ENCODE data around the gene FGF11. TPM values are rescaled to one million over a fixed set of nuclear protein-coding genes. Genes with fewer than 3 reads are reported as not detected.

Gene FGF11
- total and polyA plus RNA-seq, 7 experiments from 2014 or later: 0.09 to 39.7 (median 3.3) TPM; not detected in 1

DNA sequence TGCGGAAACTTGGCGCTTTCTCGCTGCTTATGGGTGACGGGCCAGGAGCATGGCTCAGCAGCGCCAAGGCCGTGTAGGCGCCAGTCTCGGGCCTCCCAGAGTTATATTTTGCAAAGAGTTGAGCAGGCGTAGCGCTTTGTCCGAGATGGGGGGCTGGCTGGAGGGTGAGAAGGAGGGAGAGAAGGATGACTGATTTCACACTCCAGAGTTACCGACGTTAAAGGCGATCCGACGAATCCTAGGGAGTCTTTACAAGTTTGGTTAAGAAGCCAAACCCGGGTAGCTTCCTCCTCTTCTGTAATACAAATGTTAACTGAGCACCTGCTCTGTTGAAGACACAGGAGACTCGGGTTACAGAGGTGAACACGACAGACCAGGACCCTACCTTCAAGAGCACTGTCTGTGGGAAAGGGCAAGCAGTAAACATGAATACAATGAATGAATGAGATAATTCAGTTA, 45.6 kb downstream of the FGF11 start:
- POLR2A ChIA-PET: interaction anchor here (0.7 to 6.3 kb wide), 37 partner anchors 9 to 672 kb away, joined by 3 to 107 read pairs (median 7); partner anchors contain the start of genes CHRNB1, FGF11, MPDU1 and SENP3
- H3K4me1 Mint-ChIP-seq: peaks cover 66 to 85% (median 75%) of the 10 kb centered on the region in 7 donors

DNA sequence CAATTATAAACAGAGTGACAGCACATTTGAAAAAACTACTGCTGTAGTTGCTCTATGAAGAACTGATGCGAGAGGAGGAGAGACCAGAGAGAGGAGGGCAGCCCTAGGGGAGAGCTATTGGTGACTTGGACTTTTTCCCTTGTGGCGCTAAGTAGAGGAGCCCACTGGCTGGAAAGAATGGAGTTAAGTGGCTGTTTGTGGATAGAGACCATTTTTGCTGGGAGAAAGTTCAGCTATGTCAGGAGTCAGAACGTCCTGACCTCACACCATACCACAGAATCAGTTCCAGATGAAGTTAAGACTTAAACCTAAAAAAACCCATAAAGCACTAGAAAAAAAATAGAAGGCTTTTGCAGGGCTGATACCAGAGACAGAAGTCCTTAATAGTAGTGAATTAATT, 46.9 kb downstream of the FGF11 start:
- peaks cover 0 to 25% (median 8%) of the 10 kb centered on the region in 5 donors for H3K36me3 Mint-ChIP-seq
- ChIA-PET CTCF (interaction anchor here (0.6 to 5.3 kb wide), 5 partner anchors 10 to 131 kb away, joined by 3 to 34 read pairs (median 4); partner anchors contain the start of gene TMEM102), POLR2A (interaction anchor here (0.5 to 6.3 kb wide), 24 partner anchors 8 to 613 kb away, joined by 3 to 107 read pairs (median 6); partner anchors contain the start of genes CHRNB1, FGF11, MPDU1 and SENP3)
- Histone ChIP-seq H3K27ac (ENCODE audit: low read depth, low read length) (peak overlapping the region; percentile 53), H3K9me3 (ENCODE audit: control insufficient read depth in 2 of 3, low read length in 3 of 3) (no peaks in the 10 kb centered on the region), H3K36me3 (ENCODE audit: control insufficient read depth in 2 of 3, insufficient read depth in 3 of 3, low read length in 3 of 3) (peaks cover 0 to 6% (median 4%) of the 10 kb centered on the region in 3 experiments), H3K4me3 (ENCODE audit: low read length) (peak overlapping the region; percentile 54), H3K27me3 (ENCODE audit: control insufficient read depth in 2 of 2, insufficient read depth in 2 of 2, low read length in 2 of 2) (no peaks in the 10 kb centered on the region), H3K4me1 (ENCODE audit: control insufficient read depth in 2 of 2, insufficient read depth in 2 of 2, low read length in 2 of 2) (peaks cover 38 to 60% of the 10 kb centered on the region in 2 donors)
- no peaks in the 10 kb centered on the region for H3K27me3 Mint-ChIP-seq
- peaks cover 0 to 11% (median 0%) of the 10 kb centered on the region in 11 donors for H3K9me3 Mint-ChIP-seq
- H3K4me1 Mint-ChIP-seq: peaks cover 67 to 82% (median 76%) of the 10 kb centered on the region in 7 donors
- ATAC-seq: no peak
- DNase-seq: no peak
- intact Hi-C loops (cut with micrococcal nuclease): loop anchor here in 1 of 2 donors (10.0 kb wide), 1 partner anchor 131 kb away; the partner anchor contains the start of genes KCTD11 and TMEM95
- peak overlapping the region; percentile 75 to 100 (median 83) for H3K4me3 Mint-ChIP-seq
- H3K27ac Mint-ChIP-seq: peak overlapping the region in 8 of 9 donors; percentile 36 to 76 (median 64)

More for the DNA sequence above, 45.6 kb downstream of the FGF11 start:
- H3K36me3 ChIP-seq (ENCODE audit: control insufficient read depth in 2 of 3, insufficient read depth in 3 of 3, low read length in 3 of 3): peaks cover 0 to 6% (median 0%) of the 10 kb centered on the region in 3 experiments
- H3K27ac ChIP-seq (ENCODE audit: low read depth, low read length): peak overlapping the region; percentile 97
- CTCF ChIA-PET: interaction anchor here (0.7 to 5.3 kb wide), 5 partner anchors 9 to 81 kb away, joined by 3 to 34 read pairs (median 4); partner anchors contain the start of genes SENP3, TMEM102 and TMEM256
- peaks cover 0 to 20% (median 8%) of the 10 kb centered on the region in 5 donors for H3K36me3 Mint-ChIP-seq
- peak overlapping the region; percentile 95 to 100 (median 100) for H3K27ac Mint-ChIP-seq
- H3K4me3 Mint-ChIP-seq: peak overlapping the region; percentile 86 to 100 (median 98)
- peak overlapping the region; percentile 100 for H3K4me3 ChIP-seq (ENCODE audit: low read length)
- H3K27me3 ChIP-seq (ENCODE audit: control insufficient read depth in 2 of 2, insufficient read depth in 2 of 2, low read length in 2 of 2): no peaks in the 10 kb centered on the region
- intact Hi-C loops (cut with micrococcal nuclease): loop anchor here (1.0 to 10.0 kb wide), 29 partner anchors 9 to 672 kb away; partner anchors contain the start of genes EIF5A (in 2 of the 2), ELP5 (in 2 of the 2), KCTD11 (in 2 of the 2) and SENP3 (in 2 of the 2)
- ATAC-seq (no peak), DNase-seq (no peak)
- no peaks in the 10 kb centered on the region for H3K9me3 ChIP-seq (ENCODE audit: control insufficient read depth in 2 of 3, low read length in 3 of 3)
- no peaks in the 10 kb centered on the region for H3K27me3 Mint-ChIP-seq
- H3K9me3 Mint-ChIP-seq: peaks cover 0 to 11% (median 0%) of the 10 kb centered on the region in 11 donors
- peaks cover 36 to 58% of the 10 kb centered on the region in 2 donors for H3K4me1 ChIP-seq (ENCODE audit: control insufficient read depth in 2 of 2, insufficient read depth in 2 of 2, low read length in 2 of 2)

DNA sequence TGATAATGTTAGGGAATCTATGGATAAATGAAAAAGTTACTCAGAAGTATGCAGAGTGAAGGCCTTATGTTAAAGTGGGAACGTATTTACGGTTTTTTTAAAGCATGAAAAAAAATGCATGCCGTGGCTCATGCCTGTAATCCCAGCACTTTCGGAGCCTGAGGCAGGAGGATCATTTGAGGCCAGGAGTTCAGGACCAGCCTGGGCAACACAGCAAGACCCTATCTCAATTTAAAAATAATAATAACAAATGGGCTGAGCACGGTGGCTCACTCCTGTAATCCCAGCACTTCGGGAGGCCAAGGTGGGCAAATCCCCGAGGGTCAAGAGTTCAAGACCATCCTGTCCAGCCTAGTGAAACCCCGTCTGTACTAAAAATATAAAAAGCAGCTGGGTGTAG, 50.8 kb downstream of the FGF11 start:
- POLR2A ChIA-PET: interaction anchor here (1.0 to 1.7 kb wide), 4 partner anchors 10 to 71 kb away, joined by 3 to 5 read pairs (median 3); partner anchors contain the start of gene ZBTB4

DNA sequence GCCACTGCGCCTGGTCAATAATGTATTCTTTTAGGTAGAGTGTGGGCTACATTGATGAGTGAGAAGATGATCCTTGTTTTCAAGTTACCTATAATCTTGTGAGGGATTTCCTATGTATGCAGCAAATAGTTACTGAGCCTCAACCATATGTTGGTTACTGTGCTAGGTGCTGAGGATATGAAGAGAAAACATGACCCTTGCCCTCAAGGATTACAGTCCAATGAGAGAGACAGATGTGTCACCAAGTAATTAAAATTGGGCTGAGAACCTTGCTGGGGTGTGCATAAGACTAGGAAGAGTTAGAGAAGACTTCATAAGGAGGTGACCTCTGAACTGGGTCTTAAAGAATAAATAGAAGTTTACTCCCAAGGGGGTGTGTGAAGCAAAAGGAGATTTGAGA, 52.3 kb downstream of the FGF11 start:
- CTCF ChIA-PET: no interaction called here
- peaks cover 5 to 20% (median 13%) of the 10 kb centered on the region in 3 experiments for H3K36me3 ChIP-seq (ENCODE audit: control insufficient read depth in 2 of 3, insufficient read depth in 3 of 3, low read length in 3 of 3)
- H3K9me3 ChIP-seq (ENCODE audit: control insufficient read depth in 2 of 3, low read length in 3 of 3): no peaks in the 10 kb centered on the region
- H3K27ac Mint-ChIP-seq: peak overlapping the region in 7 of 9 donors; percentile 1 to 59 (median 19)
- peak overlapping the region in 2 of 10 donors; percentile 16 to 19 for H3K4me3 Mint-ChIP-seq
- peaks cover 0 to under 1% (median 0%) of the 10 kb centered on the region in 11 donors for H3K9me3 Mint-ChIP-seq
- H3K27me3 Mint-ChIP-seq: no peaks in the 10 kb centered on the region
- no peaks in the 10 kb centered on the region for H3K27me3 ChIP-seq (ENCODE audit: control insufficient read depth in 2 of 2, insufficient read depth in 2 of 2, low read length in 2 of 2)
- POLR2A ChIA-PET: interaction anchor here (1.0 to 1.7 kb wide), 2 partner anchors 12 to 31 kb away, joined by 5 read pairs; partner anchors contain the start of gene ZBTB4
- intact Hi-C loops (cut with micrococcal nuclease): no loop called here
- H3K4me3 ChIP-seq (ENCODE audit: low read length): no peak overlapping the region
- H3K36me3 Mint-ChIP-seq: peaks cover 3 to 35% (median 19%) of the 10 kb centered on the region in 5 donors
- H3K4me1 ChIP-seq (ENCODE audit: control insufficient read depth in 2 of 2, insufficient read depth in 2 of 2, low read length in 2 of 2): peaks cover 20 to 45% of the 10 kb centered on the region in 2 donors
- H3K4me1 Mint-ChIP-seq: peaks cover 50 to 79% (median 65%) of the 10 kb centered on the region in 7 donors
- no peak for DNase-seq
- no peak overlapping the region for H3K27ac ChIP-seq (ENCODE audit: low read depth, low read length)
- ATAC-seq: no peak

More for the DNA sequence above, 50.8 kb downstream of the FGF11 start:
- peak overlapping the region in 4 of 10 donors; percentile 39 to 64 (median 52) for H3K4me3 Mint-ChIP-seq
- Histone ChIP-seq H3K27ac (ENCODE audit: low read depth, low read length) (no peak overlapping the region), H3K36me3 (ENCODE audit: control insufficient read depth in 2 of 3, insufficient read depth in 3 of 3, low read length in 3 of 3) (peaks cover 0 to 6% (median 4%) of the 10 kb centered on the region in 3 experiments), H3K27me3 (ENCODE audit: control insufficient read depth in 2 of 2, insufficient read depth in 2 of 2, low read length in 2 of 2) (no peaks in the 10 kb centered on the region), H3K9me3 (ENCODE audit: control insufficient read depth in 2 of 3, low read length in 3 of 3) (no peaks in the 10 kb centered on the region), H3K4me3 (ENCODE audit: low read length) (no peak overlapping the region), H3K4me1 (ENCODE audit: control insufficient read depth in 2 of 2, insufficient read depth in 2 of 2, low read length in 2 of 2) (peaks cover 31 to 56% of the 10 kb centered on the region in 2 donors)
- no peaks in the 10 kb centered on the region for H3K27me3 Mint-ChIP-seq
- peak overlapping the region in 4 of 9 donors; percentile 2 to 69 (median 21) for H3K27ac Mint-ChIP-seq
- peaks cover 0 to 28% (median 19%) of the 10 kb centered on the region in 5 donors for H3K36me3 Mint-ChIP-seq
- DNase-seq (no peak), ATAC-seq (no peak)
- CTCF ChIA-PET: no interaction called here
- intact Hi-C loops (cut with micrococcal nuclease): no loop called here
- peaks cover 0 to 4% (median 0%) of the 10 kb centered on the region in 11 donors for H3K9me3 Mint-ChIP-seq
- H3K4me1 Mint-ChIP-seq: peaks cover 58 to 87% (median 73%) of the 10 kb centered on the region in 7 donors

DNA sequence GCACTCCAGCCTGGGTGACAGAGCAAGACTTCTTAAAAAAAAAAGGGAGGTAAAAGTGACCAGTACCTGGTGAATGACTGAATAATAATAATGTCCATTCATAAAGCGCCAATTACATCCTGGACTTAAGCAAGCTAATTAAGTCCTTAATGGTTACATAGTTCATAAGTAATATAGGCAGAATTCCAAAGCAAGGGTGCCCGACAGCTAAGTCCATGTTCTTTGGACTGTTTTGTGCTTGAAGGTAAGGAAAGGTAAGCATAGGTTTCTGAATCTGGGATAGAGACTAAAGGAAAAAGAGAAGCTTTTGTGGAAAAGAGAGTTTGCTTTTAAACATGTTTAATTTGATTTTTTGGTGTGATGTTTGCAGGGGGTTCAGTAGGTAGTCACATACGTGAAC, 54.6 kb downstream of the FGF11 start:
- Mint-ChIP-seq H3K4me1 (peaks cover 35 to 59% (median 46%) of the 10 kb centered on the region in 7 donors), H3K36me3 (peaks cover 8 to 43% (median 16%) of the 10 kb centered on the region in 5 donors), H3K9me3 (no peaks in the 10 kb centered on the region), H3K4me3 (peak overlapping the region in 1 of 10 donors; percentile 3), H3K27me3 (no peaks in the 10 kb centered on the region), H3K27ac (peak overlapping the region in 4 of 9 donors; percentile 39 to 47 (median 42))
- CTCF ChIA-PET: interaction anchor here (0.6 to 0.7 kb wide), 2 partner anchors 55 to 342 kb away, joined by 3 read pairs; no protein-coding TSS in a partner anchor
- H3K27ac ChIP-seq (ENCODE audit: low read depth, low read length): no peak overlapping the region
- no peak overlapping the region for H3K4me3 ChIP-seq (ENCODE audit: low read length)
- no peaks in the 10 kb centered on the region for H3K27me3 ChIP-seq (ENCODE audit: control insufficient read depth in 2 of 2, insufficient read depth in 2 of 2, low read length in 2 of 2)
- DNase-seq (no peak), ATAC-seq (no peak)
- intact Hi-C loops (cut with micrococcal nuclease): loop anchor here in 1 of 2 donors (1.0 kb wide), 1 partner anchor 10 kb away; the partner anchor contains the start of gene POLR2A
- H3K4me1 ChIP-seq (ENCODE audit: control insufficient read depth in 2 of 2, insufficient read depth in 2 of 2, low read length in 2 of 2): peaks cover 6 to 27% of the 10 kb centered on the region in 2 donors
- H3K9me3 ChIP-seq (ENCODE audit: control insufficient read depth in 2 of 3, low read length in 3 of 3): no peaks in the 10 kb centered on the region
- H3K36me3 ChIP-seq (ENCODE audit: control insufficient read depth in 2 of 3, insufficient read depth in 3 of 3, low read length in 3 of 3): peaks cover 20 to 37% (median 29%) of the 10 kb centered on the region in 3 experiments
- POLR2A ChIA-PET: interaction anchor here (0.9 to 4.9 kb wide), 3 partner anchors 9 to 57 kb away, joined by 3 to 29 read pairs (median 9); partner anchors contain the start of gene POLR2A
